HepG2 (cell line): ENCODE measurements around the gene REELD1. TPM values are rescaled to one million over a fixed set of nuclear protein-coding genes. Genes with fewer than 3 reads are reported as not detected.

ENCODE experiments used
- ATAC-seq: fragments of 200-7000 bp; cut with Tn5 transposase; 3 replicates; pipeline ENCODE4 v1.9.1; 2020; ENCODE audit warnings: mild to moderate bottlenecking, moderate library complexity
- BruUV-seq: library from RNA; stranded (reverse); fragments of 400-500 nt; replicated peaks from 2 replicates; lab custom pipeline; 2021; lab: Mats Ljungman, UMichigan
- CTCF ChIA-PET: fragments of 300-600 bp; formaldehyde crosslinking; extraction: SDS; loops from one replicate; lab custom pipeline; 2021; ENCODE audit warnings: low total read pairs, inconsistent platforms, low intra/inter-chr PET ratio; lab: Yijun Ruan, JAX
- POLR2A ChIA-PET: fragments of 350-600 bp; sonication (Branson Sonifier 250); formaldehyde crosslinking; loops from one replicate; lab custom pipeline; 2020; ENCODE audit warnings: antibody characterized with exemption, inconsistent platforms; lab: Yijun Ruan, JAX
- DNase-seq: peaks from one replicate; pipeline ENCODE4 v3.0.0-alpha.2; 2015; ENCODE audit warnings: low spot score
- FAIRE-seq: peaks from 3 replicates; lab custom pipeline; 2011; peaks lifted over from hg19 to GRCh38; lab: Jason Lieb, UNC
- H2AFZ ChIP-seq: one replicate; pipeline ENCODE4 v1.6.1; 2011; ENCODE audit warnings: low read length, inconsistent platforms
- H3K27ac ChIP-seq: fragments of 300-600 bp; 3 replicates; pipeline ENCODE4 v1.8.0; 2011; ENCODE audit warnings: mixed run types, mild to moderate bottlenecking, mixed read lengths, low read length, inconsistent platforms; ENCODE audit not compliant: insufficient read depth; ENCODE audit errors: extremely low read length
- H3K27me3 ChIP-seq, 2 experiments: fragments of 200-600 bp in 1 of 2; 2 replicates in 1 of 2; 3 replicates in 1 of 2; pipeline versions ENCODE4 v1.6.0 to v1.8.0; 2011; ENCODE audit warnings: low read length in 2 of 2, mild to moderate bottlenecking in 2 of 2, moderate library complexity in 2 of 2, inconsistent platforms in 1 of 2; ENCODE audit not compliant: insufficient read depth in 2 of 2, control insufficient read depth in 1 of 2
- H3K36me3 ChIP-seq, 2 experiments: fragments of 200-600 bp in 1 of 2; replicated peaks in 1 of 2; 2 replicates in 1 of 2; 3 replicates in 1 of 2; pipeline versions ENCODE4 v1.5.1 to v1.8.0; 2011; ENCODE audit warnings: low read length in 2 of 2, inconsistent platforms in 1 of 2; ENCODE audit not compliant: insufficient read depth in 2 of 2, control insufficient read depth in 1 of 2
- H3K4me1 ChIP-seq: 2 replicates; pipeline ENCODE4 v1.5.1; 2012; ENCODE audit warnings: low read length, inconsistent platforms; ENCODE audit not compliant: insufficient read depth
- H3K4me2 ChIP-seq: 2 replicates; pipeline ENCODE4 v1.6.0; 2011; ENCODE audit warnings: low read depth, low read length, inconsistent platforms
- H3K4me3 ChIP-seq, 3 experiments: fragments of 200-600 bp in 1 of 3; sonication (generic), shearing (Covaris generic) in 1 of 3; replicated peaks in 1 of 3; 2 replicates each; pipeline ENCODE4 v1.5.1; 2011 to 2016; ENCODE audit warnings: low read length in 3 of 3, inconsistent platforms in 2 of 3, low read depth in 2 of 3, mild to moderate bottlenecking in 2 of 3, control low read depth in 1 of 3, mixed read lengths in 1 of 3; ENCODE audit not compliant: insufficient read depth in 1 of 3
- H3K79me2 ChIP-seq: one replicate; pipeline ENCODE4 v1.6.1; 2011; ENCODE audit warnings: low read length, inconsistent platforms; ENCODE audit not compliant: insufficient read depth
- H3K9ac ChIP-seq: 2 replicates; pipeline ENCODE4 v1.6.0; 2011; ENCODE audit warnings: mild to moderate bottlenecking, low read depth, low read length, inconsistent platforms; ENCODE audit not compliant: insufficient read depth
- H3K9me3 ChIP-seq: 2 replicates; pipeline ENCODE4 v1.5.1; 2012; ENCODE audit warnings: mild to moderate bottlenecking, low read length
- H4K20me1 ChIP-seq: 2 replicates; pipeline ENCODE4 v1.6.0; 2011; ENCODE audit warnings: inconsistent platforms, mild to moderate bottlenecking, low read length, moderate library complexity; ENCODE audit not compliant: insufficient read depth
- ATF4 ChIP-seq, 2 experiments: fragments of 450-650 bp in 1 of 2; sonication (generic) in 1 of 2; formaldehyde crosslinking; IDR thresholded peaks; 2 replicates each; pipeline versions ENCODE4 v1.5.0 to v1.8.0; 2020 to 2022; ENCODE audit warnings: mild to moderate bottlenecking in 1 of 2, missing genetic modification reagents in 1 of 2
- ATF7 ChIP-seq, 2 experiments: fragments of 450-650 bp in 1 of 2; sonication (generic) in 1 of 2; formaldehyde crosslinking in 1 of 2; IDR thresholded peaks; 2 replicates each; pipeline versions ENCODE4 v1.4.0 to v1.6.1; 2016 to 2020; ENCODE audit warnings: antibody characterized with exemption in 1 of 2, mild to moderate bottlenecking in 1 of 2, missing genetic modification reagents in 1 of 2
- CEBPB ChIP-seq: IDR thresholded peaks from 2 replicates; pipeline ENCODE4 v1.6.1; 2011; ENCODE audit warnings: low read depth, low read length, improper control_type of control experiment, borderline replicate concordance
- ZNF136 ChIP-seq: sonication (generic); formaldehyde crosslinking; IDR thresholded peaks from 2 replicates; pipeline ENCODE4 v1.8.1; 2022; ENCODE audit warnings: low read depth, mild to moderate bottlenecking, moderate library complexity, missing genetic modification reagents
- ZNF530 ChIP-seq: sonication (generic); formaldehyde crosslinking; IDR thresholded peaks from 2 replicates; pipeline ENCODE4 v1.5.0; 2020; ENCODE audit warnings: low read depth, mild to moderate bottlenecking, missing genetic modification reagents
- WGBS: methylation state at CpG from one replicate; pipeline ENCODE4 v1.1.6; 2017; ENCODE audit warnings: low lambda C conversion rate; 5-methylcytosine and 5-hydroxymethylcytosine counted together
- in situ Hi-C: cut with HindIII; loops from 2 replicates; pipeline ENCODE4 v1.10.0; 2017; ENCODE audit warnings: low pct_unique_long_range_greater_than_20kb; ENCODE audit not compliant: extremely low pct_ligation_motif_present
- intact Hi-C: fragments of 100-400 bp; cut with micrococcal nuclease; formaldehyde crosslinking; loops from one replicate; pipeline ENCODE4 v1.10.0; 2022; ENCODE audit not compliant: unreplicated experiment
- polyA plus RNA-seq, 8 experiments: library from polyadenylated mRNA; depleted of rRNA in 3 of 8; stranded (reverse) in 7 of 8; unstranded in 1 of 8; fragments of >200 nt; fragmentation: Illumina TruSeq in 4 of 8; extraction: Trizol in 4 of 8; gene quantifications; 2 replicates each; pipeline versions ENCODE4 v1.2.1 to v1.2.3, GENCODE V29; 2011 to 2016; ENCODE audit warnings: low read depth in 4 of 8, missing spikeins in 1 of 8, mixed read lengths in 1 of 8; ENCODE audit not compliant: insufficient read depth in 1 of 8
- total RNA-seq, 5 experiments: library from RNA; depleted of rRNA; stranded (reverse); fragments of >200 nt; fragmentation: Illumina TruSeq; extraction: Trizol; gene quantifications; 2 replicates each; pipeline ENCODE4 v1.2.3, GENCODE V29; 2016; ENCODE audit warnings: low read depth in 1 of 5
- TF ChIP-seq, protein P1 (sequence below): sonication (generic); formaldehyde crosslinking; conservative IDR thresholded peaks from 2 replicates; pipeline ENCODE4 v1.5.0; 2020; ENCODE audit warnings: missing genetic modification reagents

The REELD1 gene
- total and polyA plus RNA-seq, 2 of the 13 experiments (the other 11 are each of a cell fraction or from before 2014, with no cell fraction given), result 0.04 to 0.26 TPM

- TF ChIP-seq, protein P1, sequence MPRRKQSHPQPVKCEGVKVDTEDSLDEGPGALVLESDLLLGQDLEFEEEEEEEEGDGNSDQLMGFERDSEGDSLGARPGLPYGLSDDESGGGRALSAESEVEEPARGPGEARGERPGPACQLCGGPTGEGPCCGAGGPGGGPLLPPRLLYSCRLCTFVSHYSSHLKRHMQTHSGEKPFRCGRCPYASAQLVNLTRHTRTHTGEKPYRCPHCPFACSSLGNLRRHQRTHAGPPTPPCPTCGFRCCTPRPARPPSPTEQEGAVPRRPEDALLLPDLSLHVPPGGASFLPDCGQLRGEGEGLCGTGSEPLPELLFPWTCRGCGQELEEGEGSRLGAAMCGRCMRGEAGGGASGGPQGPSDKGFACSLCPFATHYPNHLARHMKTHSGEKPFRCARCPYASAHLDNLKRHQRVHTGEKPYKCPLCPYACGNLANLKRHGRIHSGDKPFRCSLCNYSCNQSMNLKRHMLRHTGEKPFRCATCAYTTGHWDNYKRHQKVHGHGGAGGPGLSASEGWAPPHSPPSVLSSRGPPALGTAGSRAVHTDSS (CRISPR knock-in tag), result no peak
- no peak for TF ChIP-seq ZNF530 (CRISPR knock-in tag)
- no peaks in the 10 kb centered on the region for H4K20me1 ChIP-seq
- H2AFZ ChIP-seq, result no peak overlapping the region
- no peaks in the 10 kb centered on the region for H3K36me3 ChIP-seq
- in situ Hi-C loops, result no loop called here
- CTCF ChIA-PET, result no interaction called here
- H3K9ac ChIP-seq, result no peak overlapping the region
- BruUV-seq, result no TSS peak
- peaks cover 0 to 13% of the 10 kb centered on the region in 2 experiments; a peak in 2 of 5 replicates for H3K27me3 ChIP-seq
- H3K4me3 ChIP-seq, result no peak overlapping the region
- H3K4me2 ChIP-seq, result no peak overlapping the region
- WGBS, result 35% methylated on average over 7 of the region's 8 CpGs
- intact Hi-C loops, result no loop called here
- no peaks in the 10 kb centered on the region for H3K9me3 ChIP-seq
- no peaks in the 10 kb centered on the region for H3K4me1 ChIP-seq
- POLR2A ChIA-PET, result no interaction called here
- no peak overlapping the region for H3K27ac ChIP-seq
- FAIRE-seq (no peak), ATAC-seq (no peak), DNase-seq (no peak)
- no peaks in the 10 kb centered on the region for H3K79me2 ChIP-seq
Measured at GRCh38 chr4:146224326-146224966, 10.1 kb downstream of the REELD1 start.

GRCh38 chr4:146229406-146229805 is 15.1 kb downstream of the REELD1 start:
- no peaks in the 10 kb centered on the region for H3K79me2 ChIP-seq
- no peaks in the 10 kb centered on the region for H4K20me1 ChIP-seq
- no peaks in the 10 kb centered on the region for H3K36me3 ChIP-seq
- no peaks in the 10 kb centered on the region for H3K4me1 ChIP-seq
- in situ Hi-C loops (no loop called here), intact Hi-C loops (no loop called here)
- H3K4me3 ChIP-seq, result no peak overlapping the region
- no peak overlapping the region for H2AFZ ChIP-seq
- no peak for ATAC-seq
- no peak overlapping the region for H3K9ac ChIP-seq
- DNase-seq, result no peak
- no peak overlapping the region for H3K4me2 ChIP-seq
- ChIA-PET POLR2A (no interaction called here), CTCF (no interaction called here)
- peaks cover 0 to 9% of the 10 kb centered on the region in 2 experiments; a peak in 2 of 5 replicates for H3K27me3 ChIP-seq
- no peak overlapping the region for H3K27ac ChIP-seq
- FAIRE-seq, result no peak
- no peaks in the 10 kb centered on the region for H3K9me3 ChIP-seq
- BruUV-seq, result no TSS peak
- 0 out of 2 replicates have a peak, but pooled peaks have one; percentile 29 for TF ChIP-seq ATF7 (IDR thresholded peaks at IDR 0.05)
- TF ChIP-seq ATF7 (CRISPR knock-in tag; IDR thresholded peaks at IDR 0.05), result no peak
- no peak for TF ChIP-seq ATF4 (CRISPR knock-in tag; IDR thresholded peaks at IDR 0.05)
- TF ChIP-seq CEBPB, result 0 out of 2 replicates have a peak, but pooled peaks have one; percentile 40
- no peak for TF ChIP-seq ZNF136
